ENCODE measurements around the gene CDC42EP4.

DNA sequence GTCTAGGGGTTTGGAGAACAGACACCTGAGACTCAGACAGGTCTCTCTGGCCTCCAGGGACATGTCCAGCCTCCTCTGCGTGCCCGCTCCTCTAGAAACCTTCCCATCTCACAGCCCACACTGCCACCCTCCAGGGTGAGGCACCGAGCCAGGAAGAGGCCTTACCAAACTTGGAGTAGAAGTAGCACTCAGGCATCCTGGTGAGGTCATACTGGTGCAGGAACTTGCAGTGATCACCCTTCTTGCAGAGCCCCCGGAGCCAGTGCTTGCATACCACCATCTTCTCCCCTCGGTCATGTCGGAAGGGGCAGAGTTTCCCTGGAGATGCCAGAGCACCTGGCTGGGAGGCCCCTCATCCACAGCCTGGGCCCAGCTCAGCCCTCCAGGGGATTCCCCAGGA is 54.3 kb downstream of the CDC42EP4 start:
- TF ChIP-seq, protein P1, sequence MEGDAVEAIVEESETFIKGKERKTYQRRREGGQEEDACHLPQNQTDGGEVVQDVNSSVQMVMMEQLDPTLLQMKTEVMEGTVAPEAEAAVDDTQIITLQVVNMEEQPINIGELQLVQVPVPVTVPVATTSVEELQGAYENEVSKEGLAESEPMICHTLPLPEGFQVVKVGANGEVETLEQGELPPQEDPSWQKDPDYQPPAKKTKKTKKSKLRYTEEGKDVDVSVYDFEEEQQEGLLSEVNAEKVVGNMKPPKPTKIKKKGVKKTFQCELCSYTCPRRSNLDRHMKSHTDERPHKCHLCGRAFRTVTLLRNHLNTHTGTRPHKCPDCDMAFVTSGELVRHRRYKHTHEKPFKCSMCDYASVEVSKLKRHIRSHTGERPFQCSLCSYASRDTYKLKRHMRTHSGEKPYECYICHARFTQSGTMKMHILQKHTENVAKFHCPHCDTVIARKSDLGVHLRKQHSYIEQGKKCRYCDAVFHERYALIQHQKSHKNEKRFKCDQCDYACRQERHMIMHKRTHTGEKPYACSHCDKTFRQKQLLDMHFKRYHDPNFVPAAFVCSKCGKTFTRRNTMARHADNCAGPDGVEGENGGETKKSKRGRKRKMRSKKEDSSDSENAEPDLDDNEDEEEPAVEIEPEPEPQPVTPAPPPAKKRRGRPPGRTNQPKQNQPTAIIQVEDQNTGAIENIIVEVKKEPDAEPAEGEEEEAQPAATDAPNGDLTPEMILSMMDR (conservative IDR thresholded peaks at IDR 0.05; ENCODE audit: low read depth, low read length), result no peak
- no peak for TF ChIP-seq EZH2 (IDR thresholded peaks at IDR 0.05; ENCODE audit: low read length, unreplicated experiment)

All from PC-3 (cell line).